H9 (cell line): ENCODE results near the gene IL24. TPM values are rescaled to one million over a fixed set of nuclear protein-coding genes. Genes with fewer than 3 reads are reported as not detected.

ENCODE experiments used
- DNase-seq: peaks from one replicate; pipeline ENCODE4 v3.0.0-alpha.2; 2017
- H2AFZ ChIP-seq: one replicate; pipeline ENCODE4 v1.6.1; 2013; ENCODE audit warnings: mild to moderate bottlenecking, low read length, control low read depth, moderate library complexity
- H2AK5ac ChIP-seq: 2 replicates; pipeline ENCODE4 v1.6.1; 2013; ENCODE audit warnings: low read length, control low read depth, mixed read lengths; ENCODE audit not compliant: insufficient read length
- H2BK120ac ChIP-seq: one replicate; pipeline ENCODE4 v1.6.1; 2013; ENCODE audit warnings: low read depth, mild to moderate bottlenecking, low read length, control low read depth, inconsistent platforms; ENCODE audit not compliant: poor library complexity, severe bottlenecking
- H2BK12ac ChIP-seq: 2 replicates; pipeline ENCODE4 v1.6.1; 2013; ENCODE audit warnings: low read length, control low read depth, mixed read lengths, low read depth; ENCODE audit not compliant: insufficient read length
- H2BK15ac ChIP-seq: 2 replicates; pipeline ENCODE4 v1.6.1; 2013; ENCODE audit warnings: low read depth, low read length, control low read depth
- H2BK20ac ChIP-seq: one replicate; pipeline ENCODE4 v1.6.1; 2013; ENCODE audit warnings: low read depth, mild to moderate bottlenecking, low read length, control low read depth, inconsistent platforms; ENCODE audit not compliant: poor library complexity, severe bottlenecking
- H2BK5ac ChIP-seq: 2 replicates; pipeline ENCODE4 v1.6.1; 2013; ENCODE audit warnings: low read length, control low read depth, mixed read lengths; ENCODE audit not compliant: insufficient read length
- H3K14ac ChIP-seq: 2 replicates; pipeline ENCODE4 v1.6.1; 2013; ENCODE audit warnings: low read length, control low read depth; ENCODE audit not compliant: insufficient read depth
- H3K18ac ChIP-seq: 2 replicates; pipeline ENCODE4 v1.6.1; 2013; ENCODE audit warnings: low read depth, mild to moderate bottlenecking, mixed read lengths, low read length, control low read depth; ENCODE audit not compliant: insufficient read length
- H3K23ac ChIP-seq: 2 replicates; pipeline ENCODE4 v1.6.1; 2013; ENCODE audit warnings: low read length, control low read depth, mixed read lengths, low read depth; ENCODE audit not compliant: insufficient read length
- H3K23me2 ChIP-seq: 2 replicates; pipeline ENCODE4 v1.6.1; 2013; ENCODE audit warnings: low read depth, mild to moderate bottlenecking, mixed read lengths, low read length, control low read depth; ENCODE audit not compliant: insufficient read length, poor library complexity, severe bottlenecking
- H3K27ac ChIP-seq: 2 replicates; pipeline ENCODE4 v1.5.1; 2013; ENCODE audit warnings: low read length, control low read depth, mixed read lengths, low read depth; ENCODE audit not compliant: insufficient read length
- H3K27me3 ChIP-seq: 2 replicates; pipeline ENCODE4 v1.6.1; 2013; ENCODE audit warnings: low read length, control low read depth, inconsistent platforms; ENCODE audit not compliant: insufficient read depth
- H3K4ac ChIP-seq: 2 replicates; pipeline ENCODE4 v1.6.1; 2013; ENCODE audit warnings: low read depth, mild to moderate bottlenecking, control low read depth, inconsistent platforms, low read length, moderate library complexity
- H3K4me1 ChIP-seq: 2 replicates; pipeline ENCODE4 v1.6.1; 2013; ENCODE audit warnings: low read length, control low read depth, inconsistent platforms; ENCODE audit not compliant: insufficient read depth
- H3K4me2 ChIP-seq: 2 replicates; pipeline ENCODE4 v1.6.1; 2013; ENCODE audit warnings: low read length, control low read depth, mixed read lengths; ENCODE audit not compliant: insufficient read length, insufficient read depth
- H3K56ac ChIP-seq: 2 replicates; pipeline ENCODE4 v1.6.1; 2013; ENCODE audit warnings: low read depth, mild to moderate bottlenecking, mixed read lengths, low read length, control low read depth; ENCODE audit not compliant: insufficient read length
- H3K79me1 ChIP-seq: 2 replicates; pipeline ENCODE4 v1.6.1; 2013; ENCODE audit warnings: low read depth, mild to moderate bottlenecking, moderate library complexity, low read length, control low read depth, inconsistent platforms; ENCODE audit not compliant: insufficient read depth, poor library complexity, severe bottlenecking
- H3K79me2 ChIP-seq: 2 replicates; pipeline ENCODE4 v1.6.1; 2013; ENCODE audit warnings: low read length, control low read depth, inconsistent platforms; ENCODE audit not compliant: insufficient read depth
- H3K9ac ChIP-seq: 2 replicates; pipeline ENCODE4 v1.6.1; 2013; ENCODE audit warnings: low read length, control low read depth, mixed read lengths; ENCODE audit not compliant: insufficient read length; ENCODE audit errors: extremely low read depth
- H3K9me3 ChIP-seq: one replicate; pipeline ENCODE4 v1.6.1; 2013; ENCODE audit warnings: low read depth, low read length, inconsistent platforms; ENCODE audit not compliant: control insufficient read depth
- H3T11ph ChIP-seq: one replicate; pipeline ENCODE4 v1.6.1; 2013; ENCODE audit warnings: mild to moderate bottlenecking, low read length, control low read depth, inconsistent platforms
- H4K20me1 ChIP-seq: one replicate; pipeline ENCODE4 v1.6.1; 2013; ENCODE audit not compliant: control insufficient read depth, insufficient read length, insufficient read depth
- H4K5ac ChIP-seq: 2 replicates; pipeline ENCODE4 v1.6.1; 2013; ENCODE audit warnings: low read depth, mild to moderate bottlenecking, mixed read lengths, low read length, control low read depth; ENCODE audit not compliant: insufficient read length
- H4K8ac ChIP-seq: replicated peaks from 2 replicates; pipeline ENCODE4 v1.6.1; 2013; ENCODE audit warnings: low read length, control low read depth, mixed read lengths, low read depth; ENCODE audit not compliant: insufficient read length
- H4K91ac ChIP-seq: 2 replicates; pipeline ENCODE4 v1.6.1; 2013; ENCODE audit warnings: low read depth, mild to moderate bottlenecking, moderate library complexity, mixed read lengths, low read length, control low read depth; ENCODE audit not compliant: insufficient read length
- H3K27ac Mint-ChIP-seq, 3 experiments: 2 replicates in 2 of 3; 3 replicates in 1 of 3; pipeline ENCODE4 v1.8.0; 2020 to 2021; ENCODE audit warnings: mixed read lengths in 3 of 3, mild to moderate bottlenecking in 1 of 3, moderate library complexity in 1 of 3
- H3K27me3 Mint-ChIP-seq: 2 replicates; pipeline ENCODE4 v1.8.0; 2021; ENCODE audit warnings: low read depth, mild to moderate bottlenecking, moderate library complexity, mixed read lengths
- H3K36me3 Mint-ChIP-seq, 3 experiments: 2 replicates in 2 of 3; 3 replicates in 1 of 3; pipeline ENCODE4 v1.8.0; 2020 to 2021; ENCODE audit warnings: low read depth in 3 of 3, mixed read lengths in 3 of 3; ENCODE audit not compliant: insufficient read depth in 1 of 3
- H3K4me1 Mint-ChIP-seq, 2 experiments: 2 replicates each; pipeline ENCODE4 v1.8.0; 2020; ENCODE audit warnings: mixed read lengths in 2 of 2
- H3K4me3 Mint-ChIP-seq, 2 experiments: 2 replicates in 1 of 2; 3 replicates in 1 of 2; pipeline ENCODE4 v1.8.0; 2020 to 2021; ENCODE audit warnings: mild to moderate bottlenecking in 2 of 2, mixed read lengths in 2 of 2, moderate library complexity in 1 of 2
- H3K9me3 Mint-ChIP-seq, 2 experiments: 2 replicates in 1 of 2; 3 replicates in 1 of 2; pipeline ENCODE4 v1.8.0; 2020; ENCODE audit warnings: mild to moderate bottlenecking in 2 of 2, mixed read lengths in 2 of 2, moderate library complexity in 1 of 2
- CTCF ChIP-seq: fragments of 200-600 bp; sonication (generic); conservative IDR thresholded peaks from 3 replicates; pipeline ENCODE4 v1.8.0; 2021; ENCODE audit warnings: antibody characterized with exemption, mild to moderate bottlenecking
- WGBS: extraction: QIAGEN DNeasy Blood & Tissue Kit; methylation state at CpG from one replicate; pipeline ENCODE4 v1.1.7; 2013; ENCODE audit warnings: missing lambda C conversion rate, low lambda C conversion rate, mixed read lengths; ENCODE audit not compliant: insufficient read length; ENCODE audit errors: extremely low coverage; 5-methylcytosine and 5-hydroxymethylcytosine counted together
- total RNA-seq: library from RNA; stranded (reverse); gene quantifications from 2 replicates; pipeline ENCODE4 v1.2.1, GENCODE V29; 2021

Gene IL24
- total RNA-seq, 1 experiment from 2014 or later: not detected

- Mint-ChIP-seq H3K27ac (no peak overlapping the region; a peak in 1 of 7 replicates), H3K36me3 (no peaks in the 10 kb centered on the region), H3K27me3 (peaks cover 13% of the 10 kb centered on the region), H3K9me3 (no peaks in the 10 kb centered on the region), H3K4me1 (peaks cover 5 to 9% of the 10 kb centered on the region in 2 experiments; a peak in 3 of 4 replicates), H3K4me3 (no peak overlapping the region)
- Histone ChIP-seq H3K56ac (no peak overlapping the region), H3K23ac (no peak overlapping the region), H3K4me1 (no peaks in the 10 kb centered on the region), H3K27ac (no peak overlapping the region), H3K14ac (peak overlapping the region; percentile 30; the same call in 1 of the 2 replicates), H4K91ac (no peak overlapping the region), H3K23me2 (no peaks in the 10 kb centered on the region), H3K18ac (no peak overlapping the region), H3K79me2 (no peaks in the 10 kb centered on the region), H3K79me1 (no peaks in the 10 kb centered on the region), H3K9me3 (no peaks in the 10 kb centered on the region), H2AFZ (no peak overlapping the region), H4K8ac (no peak overlapping the region), H3K9ac (no peak overlapping the region), H4K5ac (no peak overlapping the region), H3K27me3 (no peaks in the 10 kb centered on the region), H4K20me1 (no peaks in the 10 kb centered on the region), H2AK5ac (no peak overlapping the region), H2BK5ac (no peak overlapping the region), H2BK20ac (no peak overlapping the region), H3K4me2 (no peak overlapping the region), H2BK12ac (no peak overlapping the region), H3K4ac (no peak overlapping the region), H2BK120ac (no peak overlapping the region), H2BK15ac (no peak overlapping the region), H3T11ph (no peak overlapping the region)
- WGBS: no CpG with 5 or more reads among the region's 13 CpGs
- TF ChIP-seq CTCF: no peak
- DNase-seq: no peak
Measured at GRCh38 chr1:206939131-206939530, 41.9 kb downstream of the IL24 start.
